HG03571 (cell line): ENCODE measurements around the gene RSRC1.
"Not testable (repeated sequence)": the region's sequence is repeated elsewhere in the genome, so short reads cannot be mapped to it uniquely, and the experiment has no call there.

Experiments
- ATAC-seq: cut with Tn5 transposase; IDR thresholded peaks from one replicate; pipeline ENCODE4 v1.9.1; 2021; ENCODE audit not compliant: unreplicated experiment

Gene RSRC1

DNA sequence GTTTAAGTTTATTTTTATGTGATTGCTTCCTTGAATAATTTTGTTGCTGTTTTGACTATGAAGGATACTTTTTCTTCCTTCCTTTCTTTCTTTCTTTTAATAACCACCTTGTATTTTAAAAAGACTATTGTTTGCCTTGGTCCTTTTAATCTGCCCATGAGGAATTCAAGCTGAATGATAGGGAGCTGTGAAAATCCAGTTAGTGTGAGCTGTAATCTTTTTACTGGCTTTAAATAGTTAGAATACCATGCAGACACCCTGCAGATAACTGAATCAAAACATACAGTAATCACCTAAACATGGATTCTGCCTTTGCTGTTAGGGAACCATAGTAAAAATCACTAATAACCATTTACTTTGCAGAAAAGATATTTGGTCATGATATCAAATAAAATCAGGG lies 110.7 kb downstream of the RSRC1 start:
- no peak for ATAC-seq

DNA sequence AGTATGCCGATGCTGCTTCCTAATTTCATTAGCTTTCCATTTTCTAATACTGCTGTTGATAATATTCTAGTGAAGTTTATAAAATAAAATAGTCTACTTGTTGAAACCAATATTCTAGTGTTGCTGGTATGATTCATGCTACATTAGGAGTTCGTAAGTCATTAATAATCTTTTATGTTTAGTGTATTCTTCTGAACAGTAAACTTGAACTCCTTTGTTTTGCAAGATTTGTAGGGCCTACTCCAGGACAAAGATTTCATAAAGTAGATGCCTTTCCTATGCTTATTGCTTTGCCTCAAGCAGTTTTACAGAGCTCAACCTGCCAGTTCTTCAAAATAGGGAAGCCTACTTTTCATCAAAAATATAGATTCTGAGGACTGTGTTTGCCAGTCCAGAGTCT lies 111.5 kb downstream of the RSRC1 start:
- no peak for ATAC-seq

DNA sequence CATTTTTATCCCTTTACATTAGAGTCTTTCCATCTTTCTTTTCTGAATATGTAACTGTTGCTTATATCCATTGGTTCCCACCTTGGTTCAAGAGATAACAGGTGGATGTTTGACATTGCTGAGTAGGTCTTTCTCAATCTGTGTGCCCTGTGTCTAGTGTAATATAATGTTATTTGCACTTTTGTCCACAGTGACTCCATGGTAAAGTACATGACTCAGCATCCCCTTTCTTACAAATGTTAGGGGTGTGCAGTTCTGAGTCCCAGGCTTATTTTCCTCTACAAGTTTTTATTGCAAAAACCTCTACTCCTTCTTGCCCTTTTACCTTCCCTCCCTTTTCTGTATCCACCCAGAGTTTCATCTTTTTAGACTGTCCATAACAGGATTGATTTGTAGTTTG lies 116.5 kb downstream of the RSRC1 start:
- ATAC-seq, result no peak

DNA sequence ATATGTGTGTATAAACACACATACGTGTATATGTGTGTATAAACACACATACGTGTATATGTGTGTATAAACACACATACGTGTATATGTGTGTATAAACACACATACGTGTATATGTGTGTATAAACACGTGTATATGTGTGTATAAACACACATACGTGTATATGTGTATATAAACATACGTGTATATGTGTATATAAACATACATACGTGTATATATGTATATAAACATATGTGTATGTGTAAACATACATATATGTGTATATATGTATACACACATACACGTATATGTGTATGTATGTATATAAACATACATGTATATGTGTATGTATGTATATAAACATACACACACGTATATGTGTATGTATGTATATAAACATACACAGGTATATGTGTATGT lies 119.1 kb downstream of the RSRC1 start:
- ATAC-seq, result not testable (repeated sequence)

DNA sequence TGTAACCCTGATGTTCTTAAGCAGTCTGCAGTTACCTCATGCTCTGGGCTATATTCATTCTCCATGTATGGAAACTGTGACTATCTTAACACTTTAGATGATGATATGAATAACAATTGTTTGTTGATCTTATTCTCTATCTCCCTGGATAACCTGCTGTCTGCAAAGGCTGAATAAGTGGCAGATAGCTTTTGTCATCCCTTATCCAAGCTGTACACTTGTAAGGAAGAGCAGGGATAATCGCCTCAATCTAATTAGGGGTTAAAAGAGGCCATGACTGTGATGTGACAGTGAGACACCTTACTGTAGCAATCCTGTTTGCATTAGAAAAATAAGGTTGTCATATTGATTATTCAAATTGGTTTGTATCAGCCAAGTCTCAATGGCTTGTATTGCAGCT lies 123.9 kb downstream of the RSRC1 start:
- ATAC-seq, result no peak

DNA sequence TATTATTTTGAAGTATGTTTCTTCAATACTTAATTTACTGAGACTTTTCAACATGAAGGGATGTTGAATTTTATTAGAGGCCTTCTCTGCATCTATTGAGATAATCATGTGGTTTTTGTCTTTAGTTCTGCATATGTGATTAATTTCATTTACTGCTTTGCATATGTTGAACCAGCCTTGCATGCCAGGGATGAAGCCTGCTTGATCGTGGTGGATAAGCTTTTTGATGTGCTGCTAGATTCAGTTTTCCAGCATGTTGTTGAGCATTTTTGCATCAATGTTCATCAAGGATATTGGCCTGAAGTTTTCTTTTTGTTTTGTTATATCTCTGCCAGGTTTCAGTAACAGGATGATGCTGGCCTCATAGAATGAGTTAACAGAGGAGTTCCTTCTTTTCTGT lies 134.4 kb downstream of the RSRC1 start:
- ATAC-seq, result no peak

DNA sequence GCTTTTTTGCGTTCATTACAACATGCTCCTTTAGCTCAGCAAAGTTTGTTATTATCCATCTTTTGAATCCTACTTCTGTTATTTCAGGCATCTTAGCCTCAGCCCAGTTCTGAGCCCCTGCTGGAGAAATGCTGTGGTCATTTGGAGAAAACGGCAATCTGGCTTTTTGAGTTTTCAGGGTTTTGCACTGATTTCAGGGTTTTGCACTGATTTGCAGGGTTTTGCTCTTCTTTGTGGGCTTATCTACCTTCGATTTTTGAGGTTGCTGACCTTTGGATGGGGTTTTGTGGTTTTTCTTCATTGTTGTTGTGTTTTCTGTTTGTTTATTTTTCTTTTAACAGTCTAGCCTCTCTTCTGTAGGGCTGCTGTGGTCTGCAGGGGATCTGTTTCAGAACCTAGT lies 137.4 kb downstream of the RSRC1 start:
- ATAC-seq, result no peak

DNA sequence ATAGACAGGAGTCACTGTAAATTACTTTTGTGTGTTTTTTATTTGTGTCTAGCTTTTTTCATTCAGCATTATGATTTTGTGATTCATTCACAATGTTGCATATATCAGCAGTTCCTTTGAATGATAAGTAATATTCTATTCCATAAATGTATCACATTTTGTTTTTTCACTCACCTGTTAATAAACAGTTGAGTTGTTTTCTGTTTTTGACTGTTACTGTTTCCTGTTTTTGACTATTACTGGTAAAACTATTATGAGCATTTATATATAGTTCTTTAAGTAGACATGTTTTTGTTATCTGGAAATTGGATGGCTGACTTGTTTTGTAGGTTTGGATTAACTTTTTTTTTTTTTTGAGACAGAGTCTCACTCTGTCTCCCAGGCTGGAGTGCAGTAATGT lies 138.4 kb downstream of the RSRC1 start:
- no peak for ATAC-seq

DNA sequence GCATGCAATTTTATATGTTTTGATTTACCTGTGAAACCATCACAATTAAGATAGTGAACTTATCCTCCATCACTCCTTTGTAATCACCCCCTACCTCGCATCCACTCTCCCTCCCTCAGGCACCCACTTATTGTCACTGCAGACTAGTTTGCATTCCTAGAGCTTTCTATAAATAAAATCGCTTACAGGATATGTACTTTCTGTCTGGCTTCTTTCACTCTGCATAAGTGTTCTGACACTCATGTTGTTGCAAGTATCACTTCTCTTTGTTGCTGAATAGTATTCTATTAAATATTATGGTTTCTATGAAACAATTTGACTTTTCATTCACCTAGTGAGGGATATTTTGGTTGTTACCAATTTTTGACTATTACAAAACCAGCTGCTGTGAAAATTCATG lies 139.3 kb downstream of the RSRC1 start:
- no peak for ATAC-seq

DNA sequence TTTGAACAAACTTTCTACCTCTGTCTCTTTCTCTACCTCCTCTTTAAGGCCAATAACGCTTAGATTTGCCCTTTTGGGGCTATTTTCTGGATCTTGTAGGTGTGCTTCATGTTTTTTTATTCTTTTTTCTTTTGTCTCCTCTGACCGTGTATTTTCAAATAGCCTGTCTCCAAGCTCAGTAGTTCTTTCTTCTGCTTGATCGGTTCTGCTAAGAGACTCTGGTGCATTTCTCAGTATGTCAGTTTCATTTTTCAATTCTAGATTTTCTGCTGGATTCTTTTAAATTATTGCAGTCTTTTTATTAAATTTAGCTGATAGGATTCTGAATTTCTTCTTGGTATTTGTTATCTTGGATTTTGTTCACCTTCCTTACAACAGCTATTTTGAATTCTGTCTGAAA lies 148.7 kb downstream of the RSRC1 start:
- ATAC-seq, result no peak

DNA sequence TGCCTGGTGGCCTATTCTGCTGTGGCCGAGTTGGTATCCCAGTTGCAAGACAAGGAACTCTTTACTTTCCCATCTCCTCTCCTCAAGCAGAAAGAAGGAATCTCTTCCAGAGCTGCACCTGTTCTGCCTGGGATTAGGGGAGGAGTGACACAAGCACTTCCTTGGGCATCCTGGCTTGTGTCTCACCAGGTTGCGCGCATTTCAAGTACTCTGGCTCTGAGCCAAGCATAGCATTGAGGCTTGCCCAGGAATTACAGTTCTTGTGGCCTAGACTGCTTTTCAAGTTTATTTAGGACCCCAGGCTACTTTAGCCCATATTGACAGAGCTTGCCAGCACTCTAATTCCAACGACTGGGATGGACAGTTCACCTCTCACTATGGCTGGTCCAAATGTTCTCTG lies 150.5 kb downstream of the RSRC1 start:
- ATAC-seq, result no peak

DNA sequence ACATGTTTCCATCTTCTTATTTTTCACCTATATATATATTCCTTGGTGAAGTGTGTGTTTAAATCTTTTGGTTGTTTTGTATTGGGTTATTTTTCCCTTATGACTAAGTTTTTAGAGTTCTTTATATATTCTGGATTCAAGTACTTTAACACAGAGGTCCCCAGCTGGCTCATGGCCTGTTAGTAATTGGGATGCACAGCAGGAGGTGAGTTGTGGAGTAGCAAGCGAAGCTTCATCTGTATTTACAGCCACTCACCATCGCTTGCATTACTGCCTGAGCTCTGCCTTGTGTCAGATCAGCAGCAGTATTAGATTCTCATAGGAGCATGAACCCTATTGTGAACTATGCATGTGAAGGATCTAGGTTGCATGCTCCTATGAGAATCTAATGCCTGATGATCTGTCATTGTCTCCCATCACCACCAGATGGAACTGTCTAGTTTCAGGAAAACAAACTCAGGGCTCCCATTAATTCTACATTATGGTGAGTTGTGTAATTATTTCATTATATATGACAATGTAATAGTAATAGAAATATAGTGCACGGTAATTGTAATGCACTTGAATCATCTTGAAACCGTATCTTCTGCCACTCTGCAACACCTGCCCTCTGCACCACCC lies 151.6 kb downstream of the RSRC1 start:
- no peak for ATAC-seq

DNA sequence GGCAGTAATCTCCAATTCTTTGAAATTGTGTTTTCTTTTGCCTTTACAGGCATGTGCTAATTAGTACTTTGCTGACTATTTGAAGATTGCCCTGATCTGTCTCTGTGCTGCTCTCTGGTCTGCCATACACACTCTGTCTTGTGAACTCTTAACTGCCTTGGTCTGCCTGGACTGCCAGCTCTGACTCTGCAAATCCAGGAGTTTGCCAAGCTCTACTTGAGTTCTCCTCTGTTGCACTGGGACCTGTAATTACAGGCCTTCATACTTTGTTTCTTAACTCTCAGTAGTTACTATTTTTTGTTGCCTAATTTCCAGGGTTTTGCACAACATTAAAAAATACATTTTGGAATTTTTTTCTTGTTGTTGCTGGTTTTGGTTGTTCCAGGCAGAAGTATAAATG lies 155.0 kb downstream of the RSRC1 start:
- ATAC-seq, result no peak

DNA sequence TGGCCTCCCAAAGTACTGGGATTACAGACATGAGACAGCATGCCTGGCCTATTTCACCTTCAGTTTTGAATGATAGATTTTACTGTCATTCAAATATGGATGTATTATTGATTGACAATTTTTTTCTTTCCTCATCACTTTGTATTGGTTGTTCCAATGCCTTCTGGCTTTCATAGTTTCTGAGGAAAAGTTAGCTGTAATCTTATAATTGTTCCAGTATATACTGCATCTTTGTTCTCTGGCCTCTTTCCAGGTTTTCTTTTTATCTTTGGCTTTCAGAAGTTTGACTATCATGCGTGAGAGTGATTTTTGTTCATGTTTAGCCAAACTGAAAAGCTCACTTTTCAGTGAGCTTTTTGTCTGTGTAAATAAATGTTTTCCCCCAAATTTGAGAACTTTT lies 157.1 kb downstream of the RSRC1 start:
- ATAC-seq, result no peak

DNA sequence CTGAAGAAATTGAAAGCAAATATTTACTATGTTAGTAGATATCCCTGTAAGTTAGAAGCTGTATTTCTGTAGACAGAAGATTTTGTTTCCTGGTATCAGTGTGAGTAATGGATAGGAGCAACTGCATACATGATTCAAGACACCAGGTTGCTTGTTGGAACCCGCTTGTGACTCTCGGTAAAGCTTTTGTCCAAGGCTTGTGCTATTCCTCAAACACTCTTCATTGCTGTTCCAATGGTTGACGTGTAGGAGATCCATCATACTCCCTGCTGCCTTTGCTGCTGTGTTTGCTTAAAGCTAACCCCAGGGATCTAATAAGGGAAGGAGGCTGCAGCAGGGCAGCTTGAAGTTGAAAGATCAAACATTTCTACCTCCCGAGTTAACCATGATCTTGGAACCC lies 160.1 kb downstream of the RSRC1 start:
- no peak for ATAC-seq

DNA sequence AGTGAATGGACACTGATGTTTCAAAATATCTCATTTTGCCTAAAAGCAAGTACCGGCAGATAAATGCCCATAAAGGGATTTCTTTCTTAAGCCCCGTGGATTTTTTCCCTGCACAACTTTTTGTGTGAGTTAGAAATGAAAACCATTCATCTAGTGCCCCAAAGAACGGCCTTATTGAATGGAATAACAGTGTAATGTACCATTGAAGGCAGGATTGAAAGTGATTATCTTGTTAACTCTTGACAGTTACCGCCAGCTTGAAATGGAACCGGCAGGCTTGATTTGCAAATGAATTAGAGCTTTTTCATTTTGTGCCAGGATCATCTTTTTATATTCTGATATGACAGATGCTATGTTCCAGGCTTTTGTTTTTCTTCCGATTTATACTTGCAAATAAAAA lies 162.2 kb downstream of the RSRC1 start:
- no peak for ATAC-seq

DNA sequence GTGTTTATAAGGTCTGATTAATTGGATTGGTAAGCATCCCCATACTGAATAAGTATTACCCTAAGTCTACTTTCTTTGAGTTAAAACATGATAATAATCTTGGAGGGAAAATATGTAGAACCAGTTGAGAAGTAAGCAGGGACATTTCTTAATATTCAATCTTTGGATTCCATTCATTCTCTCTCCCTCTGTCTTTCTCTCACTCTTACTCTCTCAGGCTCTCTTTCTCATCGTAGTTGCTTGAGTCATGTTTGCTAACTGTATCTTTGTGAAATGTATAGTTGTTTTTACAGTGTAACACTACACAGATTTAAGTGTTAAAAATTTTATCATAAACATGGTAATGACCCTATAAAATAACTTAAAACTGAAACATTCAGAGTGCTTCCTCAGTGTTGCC lies 163.8 kb downstream of the RSRC1 start:
- ATAC-seq, result no peak

DNA sequence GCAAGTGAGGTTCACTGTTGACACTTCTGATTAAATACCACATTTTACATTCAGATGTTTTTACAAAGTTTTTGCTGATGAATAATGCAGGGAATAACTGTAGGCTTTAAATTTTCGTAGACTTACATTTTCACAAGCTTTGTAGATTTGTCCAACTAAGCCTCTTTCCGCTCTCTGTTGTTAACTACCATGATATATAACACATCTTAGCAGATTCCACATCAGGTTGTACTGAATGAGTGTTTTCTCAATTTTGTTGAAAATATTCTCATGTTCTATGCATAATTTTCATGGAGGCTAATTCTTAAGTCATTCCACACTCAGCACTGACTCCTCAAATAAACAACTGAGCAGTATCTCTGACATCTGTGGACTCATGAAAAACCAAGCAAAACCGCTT lies 168.3 kb downstream of the RSRC1 start:
- no peak for ATAC-seq

DNA sequence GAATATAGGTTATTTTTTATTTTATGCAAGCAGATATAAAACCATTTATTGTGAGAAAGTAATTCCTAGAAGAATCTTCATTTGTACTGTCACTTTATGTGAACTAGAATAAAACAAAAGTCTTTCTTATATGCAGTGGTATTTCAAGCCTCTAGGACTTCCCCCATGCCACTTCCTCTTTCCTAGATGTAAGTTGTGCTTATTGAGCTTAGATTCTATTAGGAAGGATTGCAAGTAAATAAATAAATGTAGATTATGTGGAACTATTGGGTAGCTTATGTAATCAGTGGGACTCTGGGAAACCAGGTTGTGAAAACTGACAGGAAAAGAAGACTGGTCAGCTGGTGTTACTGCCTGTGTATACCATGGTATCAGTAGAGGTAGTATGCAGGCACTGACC lies 169.7 kb downstream of the RSRC1 start:
- ATAC-seq, result no peak

DNA sequence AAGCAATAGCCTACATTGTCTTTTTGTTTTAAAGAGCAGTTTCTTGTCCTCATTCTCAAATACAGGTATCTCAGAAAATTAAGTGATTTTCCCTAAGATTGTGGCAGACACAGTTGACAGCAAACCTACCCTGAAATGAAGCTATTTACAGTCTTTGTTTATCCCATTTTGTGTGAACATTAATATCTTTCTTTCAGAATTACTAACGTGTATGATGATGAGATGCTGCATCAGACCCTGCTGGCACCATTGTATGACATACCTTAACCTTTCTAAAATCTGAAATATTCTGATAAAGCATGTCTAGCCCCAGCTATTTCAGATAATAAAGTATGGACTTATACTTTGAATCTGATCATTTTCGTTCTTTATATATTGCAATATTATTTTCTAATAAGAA lies 185.9 kb downstream of the RSRC1 start:
- no peak for ATAC-seq

DNA sequence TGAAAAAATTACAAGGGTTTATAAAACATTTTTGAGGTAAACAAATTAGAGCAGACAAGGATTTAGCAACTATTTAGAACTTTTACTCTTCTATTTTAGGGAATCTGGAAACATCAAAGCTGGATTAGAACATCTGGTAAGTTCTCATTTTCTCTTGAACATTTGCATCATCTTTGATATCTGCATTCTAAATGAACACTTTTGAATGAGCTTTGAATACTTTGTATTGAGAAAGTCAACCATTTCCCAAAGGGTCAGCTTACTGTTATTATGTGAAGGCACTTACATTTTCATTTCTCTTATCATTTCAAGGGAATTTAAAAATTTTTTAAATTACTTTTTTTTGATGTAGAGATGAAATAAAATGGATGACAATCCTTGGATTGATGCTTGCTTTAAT lies 188.1 kb downstream of the RSRC1 start:
- ATAC-seq, result no peak

DNA sequence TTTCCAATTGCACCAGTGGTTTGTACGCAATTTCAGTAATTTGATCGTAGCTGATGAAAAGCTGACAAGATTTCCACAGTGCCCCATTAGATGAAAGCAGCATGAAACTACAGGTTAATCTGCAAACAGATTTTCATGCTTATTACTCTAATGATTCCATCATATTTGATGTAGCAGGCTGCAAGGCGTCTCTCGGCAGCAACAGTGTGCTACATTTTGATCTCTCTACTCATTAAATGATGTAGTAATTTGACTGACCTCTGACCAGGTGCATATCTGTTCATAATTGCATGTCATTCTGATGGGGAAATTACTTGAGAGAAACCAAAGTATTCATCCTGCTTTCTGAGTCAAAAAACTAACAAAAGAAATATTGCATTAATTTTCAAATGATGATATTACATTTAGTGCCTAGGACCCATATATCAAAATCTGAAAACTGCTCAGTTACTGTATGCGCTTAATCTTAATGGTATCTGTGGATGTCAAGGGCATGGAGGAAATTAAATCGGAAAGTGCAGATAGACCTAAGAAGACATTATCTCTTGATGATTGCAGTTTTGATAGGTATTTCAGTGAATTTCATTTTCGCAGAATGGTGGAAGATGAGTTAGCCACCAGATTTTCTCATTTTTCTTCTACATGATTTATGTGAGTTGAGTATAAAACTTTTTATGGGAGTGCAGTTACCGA lies 198.5 kb downstream of the RSRC1 start:
- ATAC-seq, result no peak

DNA sequence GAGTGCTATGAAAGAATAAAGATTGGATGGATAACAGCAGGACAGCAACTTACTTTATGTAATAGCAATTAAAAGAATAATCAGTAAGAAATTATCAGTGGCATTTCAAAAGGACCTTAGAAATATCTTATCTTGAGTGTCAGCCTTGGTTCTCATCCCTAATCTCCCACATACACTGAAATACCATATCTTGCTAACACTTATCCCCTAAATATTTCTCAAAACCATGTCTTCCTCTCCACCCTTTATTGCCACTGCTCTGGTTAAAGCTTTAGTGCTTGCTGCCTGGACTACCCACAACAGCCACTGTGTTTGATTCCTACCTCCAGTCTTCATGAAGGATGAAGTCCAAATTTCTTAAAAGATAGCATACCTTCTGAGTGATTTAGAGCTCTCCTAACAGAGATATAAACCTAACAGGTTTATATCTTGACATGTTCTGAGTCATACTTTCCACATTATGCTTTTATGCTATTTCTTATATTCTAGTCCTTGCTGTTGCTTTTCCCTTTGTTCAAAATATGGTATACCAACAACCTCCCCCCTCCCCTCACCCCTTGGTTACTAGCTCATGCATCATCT lies 202.8 kb downstream of the RSRC1 start:
- ATAC-seq, result no peak
